ENCODE data around the gene SEMA3D.

DNA sequence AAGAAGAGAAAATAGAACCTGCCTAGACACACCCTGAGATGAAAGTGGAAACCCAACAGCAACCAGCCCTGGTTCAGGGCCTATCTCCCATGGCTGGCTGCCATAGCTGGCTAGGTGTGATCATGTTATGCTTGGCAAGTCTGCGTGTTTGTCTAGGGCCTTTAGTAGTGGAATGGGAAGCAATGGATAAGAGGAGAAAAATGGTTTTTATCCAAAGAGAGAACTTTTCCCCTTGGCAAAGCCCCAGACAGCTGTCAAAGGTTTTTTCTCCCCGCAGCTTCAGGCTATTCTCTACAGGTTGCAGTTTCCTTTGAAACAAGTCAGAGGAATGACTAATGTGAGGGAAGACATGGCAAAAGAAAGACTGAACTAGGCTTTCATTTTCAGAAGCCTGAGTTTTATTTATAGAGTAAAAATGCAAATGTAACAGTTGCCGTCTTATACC lies 161.5 kb downstream of the SEMA3D start:
- TF ChIP-seq ELK1 (CRISPR knock-in tag; IDR thresholded peaks at IDR 0.05) (no peak), SETDB1 (IDR thresholded peaks at IDR 0.05; ENCODE audit: low read length) (no peak), POLR2A (conservative IDR thresholded peaks at IDR 0.05) (no peak)
- TF ChIP-seq, protein P1, sequence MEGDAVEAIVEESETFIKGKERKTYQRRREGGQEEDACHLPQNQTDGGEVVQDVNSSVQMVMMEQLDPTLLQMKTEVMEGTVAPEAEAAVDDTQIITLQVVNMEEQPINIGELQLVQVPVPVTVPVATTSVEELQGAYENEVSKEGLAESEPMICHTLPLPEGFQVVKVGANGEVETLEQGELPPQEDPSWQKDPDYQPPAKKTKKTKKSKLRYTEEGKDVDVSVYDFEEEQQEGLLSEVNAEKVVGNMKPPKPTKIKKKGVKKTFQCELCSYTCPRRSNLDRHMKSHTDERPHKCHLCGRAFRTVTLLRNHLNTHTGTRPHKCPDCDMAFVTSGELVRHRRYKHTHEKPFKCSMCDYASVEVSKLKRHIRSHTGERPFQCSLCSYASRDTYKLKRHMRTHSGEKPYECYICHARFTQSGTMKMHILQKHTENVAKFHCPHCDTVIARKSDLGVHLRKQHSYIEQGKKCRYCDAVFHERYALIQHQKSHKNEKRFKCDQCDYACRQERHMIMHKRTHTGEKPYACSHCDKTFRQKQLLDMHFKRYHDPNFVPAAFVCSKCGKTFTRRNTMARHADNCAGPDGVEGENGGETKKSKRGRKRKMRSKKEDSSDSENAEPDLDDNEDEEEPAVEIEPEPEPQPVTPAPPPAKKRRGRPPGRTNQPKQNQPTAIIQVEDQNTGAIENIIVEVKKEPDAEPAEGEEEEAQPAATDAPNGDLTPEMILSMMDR (IDR thresholded peaks at IDR 0.05 in 2 of 3, conservative IDR thresholded peaks at IDR 0.05 in 1 of 3; ENCODE audit: insufficient read depth in 2 of 3, low read depth in 1 of 3, low read length in 3 of 3): no peak

Measured in K562 (cell line).